WTC11 (cell line): ENCODE results near the gene RRN3. TPM values are rescaled to one million over a fixed set of nuclear protein-coding genes. Genes with fewer than 3 reads are reported as not detected.

ENCODE experiments used
- ATAC-seq: fragments of 200-7000 bp; cut with Tn5 transposase; 2 replicates; pipeline ENCODE4 v1.10.0; 2021; ENCODE audit warnings: mild to moderate bottlenecking, moderate library complexity
- CTCF ChIA-PET: fragments of 300-600 bp; sonication (Branson Sonifier 250); formaldehyde crosslinking; loops from one replicate; lab custom pipeline; 2021; ENCODE audit warnings: antibody characterized with exemption; lab: Charles Lee
- POLR2A ChIA-PET: fragments of 350-600 bp; sonication (Branson Sonifier 250); formaldehyde crosslinking; loops from one replicate; lab custom pipeline; 2021; ENCODE audit warnings: antibody characterized with exemption; lab: Charles Lee
- DNase-seq: peaks from one replicate; pipeline ENCODE4 v3.0.0; 2021; ENCODE audit warnings: low spot score
- H3K27ac Mint-ChIP-seq: 2 replicates; pipeline ENCODE4 v1.8.0; 2021; ENCODE audit warnings: mixed read lengths
- H3K27me3 Mint-ChIP-seq: 2 replicates; pipeline ENCODE4 v1.8.0; 2021; ENCODE audit warnings: low read depth, mild to moderate bottlenecking, moderate library complexity, mixed read lengths
- H3K36me3 Mint-ChIP-seq: 2 replicates; pipeline ENCODE4 v1.8.0; 2021; ENCODE audit warnings: mixed read lengths
- H3K4me1 Mint-ChIP-seq: 2 replicates; pipeline ENCODE4 v1.8.0; 2022; ENCODE audit warnings: mixed read lengths
- H3K4me3 Mint-ChIP-seq: 2 replicates; pipeline ENCODE4 v1.8.0; 2021; ENCODE audit warnings: mild to moderate bottlenecking, moderate library complexity, mixed read lengths
- H3K9me3 Mint-ChIP-seq: 2 replicates; pipeline ENCODE4 v1.8.0; 2021; ENCODE audit warnings: mixed read lengths
- ATF2 ChIP-seq: sonication (generic); formaldehyde crosslinking; IDR thresholded peaks from 2 replicates; pipeline ENCODE4 v1.8.1; 2022; ENCODE audit warnings: low read depth, missing genetic modification reagents, borderline replicate concordance
- CTCF ChIP-seq: fragments of 200-600 bp; IDR thresholded peaks from 2 replicates; pipeline ENCODE4 v1.8.0; 2022; ENCODE audit warnings: antibody characterized with exemption
- E2F4 ChIP-seq: sonication (generic); formaldehyde crosslinking; IDR thresholded peaks from 2 replicates; pipeline ENCODE4 v1.8.1; 2022; ENCODE audit warnings: low read depth, mild to moderate bottlenecking, moderate library complexity, missing genetic modification reagents, borderline replicate concordance
- ELF4 ChIP-seq: sonication (generic); formaldehyde crosslinking; IDR thresholded peaks from 2 replicates; pipeline ENCODE4 v1.8.1; 2022; ENCODE audit warnings: low read depth, mild to moderate bottlenecking, moderate library complexity, missing genetic modification reagents
- FOXP1 ChIP-seq: sonication (generic); formaldehyde crosslinking; IDR thresholded peaks from 2 replicates; pipeline ENCODE4 v1.8.0; 2022; ENCODE audit warnings: missing genetic modification reagents, mild to moderate bottlenecking, moderate library complexity, borderline replicate concordance
- GABPB1 ChIP-seq: sonication (generic); formaldehyde crosslinking; IDR thresholded peaks from 2 replicates; pipeline ENCODE4 v1.8.1; 2023; ENCODE audit warnings: mild to moderate bottlenecking, missing genetic modification reagents
- IRF1 ChIP-seq: sonication (generic); formaldehyde crosslinking; IDR thresholded peaks from 2 replicates; pipeline ENCODE4 v1.8.0; 2023; ENCODE audit warnings: missing genetic modification reagents
- KAT7 ChIP-seq: sonication (generic); formaldehyde crosslinking; IDR thresholded peaks from 2 replicates; pipeline ENCODE4 v1.8.1; 2023; ENCODE audit warnings: missing genetic modification reagents, mild to moderate bottlenecking, borderline replicate concordance
- NFYB ChIP-seq: sonication (generic); formaldehyde crosslinking; conservative IDR thresholded peaks from 2 replicates; pipeline ENCODE4 v1.8.0; 2022; ENCODE audit warnings: low read depth, missing genetic modification reagents
- NR1H2 ChIP-seq: sonication (generic); formaldehyde crosslinking; IDR thresholded peaks from 2 replicates; pipeline ENCODE4 v1.9.0; 2021; ENCODE audit warnings: mild to moderate bottlenecking, moderate library complexity, missing genetic modification reagents
- RORB ChIP-seq: fragments of 250-450 bp; sonication (Bioruptor Pico); IDR thresholded peaks from 2 replicates; pipeline ENCODE4 v1.9.0; 2021; ENCODE audit warnings: mild to moderate bottlenecking
- SOX15 ChIP-seq: fragments of 250-450 bp; sonication (Bioruptor Pico); IDR thresholded peaks from 2 replicates; pipeline ENCODE4 v1.9.0; 2021; ENCODE audit warnings: mild to moderate bottlenecking
- STAT6 ChIP-seq: sonication (generic); formaldehyde crosslinking; conservative IDR thresholded peaks from 2 replicates; pipeline ENCODE4 v1.8.1; 2023; ENCODE audit warnings: mild to moderate bottlenecking, low read depth, missing genetic modification reagents, moderate library complexity
- TEAD4 ChIP-seq: sonication (generic); formaldehyde crosslinking; IDR thresholded peaks from 2 replicates; pipeline ENCODE4 v1.8.0; 2022; ENCODE audit warnings: mild to moderate bottlenecking, missing genetic modification reagents
- ZNF423 ChIP-seq: fragments of 250-450 bp; sonication (Bioruptor Pico); IDR thresholded peaks from 2 replicates; pipeline ENCODE4 v2.1.2; 2022; ENCODE audit warnings: mild to moderate bottlenecking, moderate library complexity
- ZNF532 ChIP-seq: fragments of 250-450 bp; sonication (Bioruptor Pico); IDR thresholded peaks from 2 replicates; pipeline ENCODE4 v1.9.0; 2021; ENCODE audit warnings: mild to moderate bottlenecking, borderline replicate concordance
- ZSCAN18 ChIP-seq: fragments of 250-450 bp; sonication (Bioruptor Pico); IDR thresholded peaks from 2 replicates; pipeline ENCODE4 v2.1.2; 2022; ENCODE audit warnings: mild to moderate bottlenecking, moderate library complexity
- total RNA-seq: library from RNA; stranded (reverse); gene quantifications from 3 replicates; pipeline ENCODE4 v1.2.3, GENCODE V29; 2021

Gene RRN3
- total RNA-seq, 1 experiment from 2014 or later, result 25.6 TPM

GRCh38 chr16:15035163-15035729 is 58.8 kb downstream of the RRN3 start (continued):
- TF ChIP-seq TEAD4 (CRISPR knock-in tag) (no peak), STAT6 (CRISPR knock-in tag) (no peak), SOX15 (CRISPR knock-in tag) (no peak), FOXP1 (CRISPR knock-in tag) (no peak), NFYB (CRISPR knock-in tag) (no peak), IRF1 (CRISPR knock-in tag) (no peak), KAT7 (no peak)

- peaks cover 75% of the 10 kb centered on the region for H3K36me3 Mint-ChIP-seq
- H3K27me3 Mint-ChIP-seq, result no peaks in the 10 kb centered on the region
- ATAC-seq (no peak), DNase-seq (no peak)
- H3K4me1 Mint-ChIP-seq, result no peaks in the 10 kb centered on the region
- POLR2A ChIA-PET, result no interaction called here
- CTCF ChIA-PET, result no interaction called here
- TF ChIP-seq ELF4 (CRISPR knock-in tag), result no peak
- no peak for TF ChIP-seq E2F4 (CRISPR knock-in tag)
- no peak for TF ChIP-seq CTCF
- TF ChIP-seq ZNF423 (CRISPR knock-in tag), result no peak
- H3K27ac Mint-ChIP-seq, result no peak overlapping the region
- no peak overlapping the region for H3K4me3 Mint-ChIP-seq
- H3K9me3 Mint-ChIP-seq, result no peaks in the 10 kb centered on the region
Measured at GRCh38 chr16:15034266-15035162, 59.6 kb downstream of the RRN3 start.

- CTCF ChIA-PET, result interaction anchor here (0.9 kb wide), 1 partner anchor 23 kb away, joined by 3 read pairs; the partner anchor contains the start of gene NTAN1
- Mint-ChIP-seq H3K4me3 (no peak overlapping the region), H3K4me1 (no peaks in the 10 kb centered on the region), H3K27me3 (no peaks in the 10 kb centered on the region), H3K9me3 (no peaks in the 10 kb centered on the region), H3K36me3 (peaks cover 70% of the 10 kb centered on the region), H3K27ac (peak overlapping the region; percentile 60; the same call in 1 of the 2 replicates)
- DNase-seq (no peak), ATAC-seq (no peak)
- POLR2A ChIA-PET, result no interaction called here
- no peak for TF ChIP-seq ATF2 (CRISPR knock-in tag)
- no peak for TF ChIP-seq ZSCAN18 (CRISPR knock-in tag)
- TF ChIP-seq NR1H2 (CRISPR knock-in tag), result no peak
- no peak for TF ChIP-seq GABPB1
- TF ChIP-seq ZNF532, result no peak
- no peak for TF ChIP-seq RORB (CRISPR knock-in tag)
Measured at GRCh38 chr16:15033309-15033707, 60.8 kb downstream of the RRN3 start.
